ENCODE measurements around the gene ELF4.

The ELF4 gene

GRCh38 chrX:130018143-130018542, 92.2 kb downstream of the ELF4 start:
- H3K9me3 ChIP-seq (ENCODE audit: control insufficient read depth, insufficient read depth, low read depth, low read length), result no peaks in the 10 kb centered on the region
- TF ChIP-seq WT1 (tag by site-specific recombination; IDR thresholded peaks at IDR 0.05) (peak; percentile 83), ZSCAN23 (tag by site-specific recombination; IDR thresholded peaks at IDR 0.05) (no peak), ZSCAN4 (tag by site-specific recombination; IDR thresholded peaks at IDR 0.05) (no peak), ZNF664 (tag by site-specific recombination; IDR thresholded peaks at IDR 0.05) (peak; percentile 80), ZNF560 (tag by site-specific recombination; IDR thresholded peaks at IDR 0.05; ENCODE audit: borderline replicate concordance) (no peak), ZNF292 (tag by site-specific recombination; IDR thresholded peaks at IDR 0.05; ENCODE audit: borderline replicate concordance, low read depth) (no peak)
- CTCF ChIA-PET, result interaction anchor here (0.6 to 5.5 kb wide), 4 partner anchors 10 to 407 kb away, joined by 3 to 40 read pairs (median 6); no protein-coding TSS in a partner anchor
- H3K36me3 ChIP-seq (ENCODE audit: control insufficient read depth in 2 of 2, insufficient read depth in 1 of 2, low read length in 2 of 2), result peaks cover 15 to 79% of the 10 kb centered on the region in 2 experiments
- POLR2A ChIA-PET, result no interaction called here
- no peak overlapping the region for H3K27ac ChIP-seq (ENCODE audit: extremely low read depth, low read depth, low read length)
- no peaks in the 10 kb centered on the region for H3K4me1 ChIP-seq (ENCODE audit: control insufficient read depth, insufficient read depth, low read length)
- no peak overlapping the region for H3K4me3 ChIP-seq (ENCODE audit: low read depth, low read length)

DNA sequence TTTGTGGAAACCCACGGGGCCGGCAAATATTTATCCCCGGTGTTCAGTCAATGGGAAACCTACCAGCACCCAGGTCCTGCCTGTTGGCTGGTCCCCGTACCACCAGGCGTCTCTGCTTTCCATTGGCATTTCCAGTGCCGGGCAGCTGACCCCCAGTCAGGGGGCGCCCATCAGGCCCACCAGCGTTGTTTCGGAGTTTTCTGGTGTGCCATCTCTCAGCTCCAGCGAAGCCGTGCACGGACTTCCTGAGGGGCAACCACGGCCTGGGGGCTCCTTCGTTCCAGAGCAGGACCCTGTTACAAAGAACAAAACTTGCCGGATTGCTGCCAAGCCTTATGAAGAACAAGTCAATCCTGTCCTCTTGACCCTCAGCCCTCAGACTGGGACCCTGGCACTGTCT, 95.1 kb downstream of the ELF4 start:
- ChIA-PET CTCF (interaction anchor here (0.6 to 5.5 kb wide), 2 partner anchors 13 to 194 kb away, joined by 4 to 40 read pairs; no protein-coding TSS in a partner anchor), POLR2A (no interaction called here)
- Histone ChIP-seq H3K9me3 (ENCODE audit: control insufficient read depth, insufficient read depth, low read depth, low read length) (no peaks in the 10 kb centered on the region), H3K4me3 (ENCODE audit: low read depth, low read length) (no peak overlapping the region), H3K4me1 (ENCODE audit: control insufficient read depth, insufficient read depth, low read length) (no peaks in the 10 kb centered on the region), H3K27ac (ENCODE audit: extremely low read depth, low read depth, low read length) (no peak overlapping the region), H3K36me3 (ENCODE audit: control insufficient read depth in 2 of 2, insufficient read depth in 1 of 2, low read length in 2 of 2) (peaks cover 4 to 71% of the 10 kb centered on the region in 2 experiments; a peak in 2 of 3 replicates)
- no peak for TF ChIP-seq ZNF677 (tag by site-specific recombination; IDR thresholded peaks at IDR 0.05)
- TF ChIP-seq IKZF3 (tag by site-specific recombination; IDR thresholded peaks at IDR 0.05), result no peak
- TF ChIP-seq ZNF121 (tag by site-specific recombination; IDR thresholded peaks at IDR 0.05), result no peak
- no peak for TF ChIP-seq ZBTB1 (tag by site-specific recombination; IDR thresholded peaks at IDR 0.05)
- no peak for TF ChIP-seq ZNF302 (tag by site-specific recombination; IDR thresholded peaks at IDR 0.05; ENCODE audit: low read depth)
- TF ChIP-seq ZNF580 (tag by site-specific recombination; IDR thresholded peaks at IDR 0.05), result no peak
- no peak for TF ChIP-seq ZNF544 (tag by site-specific recombination; IDR thresholded peaks at IDR 0.05)
- no peak for TF ChIP-seq FEZF1 (tag by site-specific recombination; IDR thresholded peaks at IDR 0.05)
- no peak for TF ChIP-seq ZNF24 (tag by site-specific recombination; IDR thresholded peaks at IDR 0.05)
- TF ChIP-seq, protein P1, sequence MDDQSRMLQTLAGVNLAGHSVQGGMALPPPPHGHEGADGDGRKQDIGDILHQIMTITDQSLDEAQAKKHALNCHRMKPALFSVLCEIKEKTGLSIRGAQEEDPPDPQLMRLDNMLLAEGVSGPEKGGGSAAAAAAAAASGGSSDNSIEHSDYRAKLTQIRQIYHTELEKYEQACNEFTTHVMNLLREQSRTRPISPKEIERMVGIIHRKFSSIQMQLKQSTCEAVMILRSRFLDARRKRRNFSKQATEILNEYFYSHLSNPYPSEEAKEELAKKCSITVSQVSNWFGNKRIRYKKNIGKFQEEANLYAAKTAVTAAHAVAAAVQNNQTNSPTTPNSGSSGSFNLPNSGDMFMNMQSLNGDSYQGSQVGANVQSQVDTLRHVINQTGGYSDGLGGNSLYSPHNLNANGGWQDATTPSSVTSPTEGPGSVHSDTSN (CRISPR knock-in tag; IDR thresholded peaks at IDR 0.05), result no peak
- no peak for TF ChIP-seq ZNF610 (tag by site-specific recombination; IDR thresholded peaks at IDR 0.05; ENCODE audit: borderline replicate concordance)
- no peak for TF ChIP-seq ZNF404 (tag by site-specific recombination; IDR thresholded peaks at IDR 0.05)
- TF ChIP-seq ZSCAN16 (tag by site-specific recombination; IDR thresholded peaks at IDR 0.05), result no peak
- no peak for TF ChIP-seq ZNF138 (tag by site-specific recombination; IDR thresholded peaks at IDR 0.05; ENCODE audit: borderline replicate concordance)
